H4 (cell line): ENCODE data around the gene CD300LF. TPM values are rescaled to one million over a fixed set of nuclear protein-coding genes. Genes with fewer than 3 reads are reported as not detected.

Experiments used
- total RNA-seq: library from RNA; depleted of rRNA; stranded (reverse); fragments of >200 nt; shearing (Covaris generic); gene quantifications from 2 replicates; pipeline ENCODE4 v1.2.3, GENCODE V29; 2014; rRNA removed

Gene CD300LF
- total RNA-seq, 1 experiment from 2014 or later = not detected

Other genes starting within 250 kb of the CD300LF start
- not detected in 2 replicates for gene CD300A, start 246.3 kb downstream of the CD300LF start, total RNA-seq
- not detected in 2 replicates for gene CD300LB, start 181.4 kb downstream of the CD300LF start, total RNA-seq
- 0.37 and 0.45 TPM in 2 replicates for gene CD300C, start 166.8 kb downstream of the CD300LF start, total RNA-seq
- 0.78 TPM in 1 of 2 replicates, not detected in the other for gene CD300H, start 145.4 kb downstream of the CD300LF start, total RNA-seq
- not detected in 2 replicates for gene CD300LD, start 120.6 kb downstream of the CD300LF start, total RNA-seq
- not detected in 2 replicates for gene CD300E, start 89.2 kb downstream of the CD300LF start, total RNA-seq
- gene RAB37, start 24.3 kb upstream of the CD300LF start, total RNA-seq = not detected in 2 replicates
- gene NHERF1, start 35.7 kb upstream of the CD300LF start, total RNA-seq = 28.2 and 34.0 TPM in 2 replicates
- 25.3 and 35.8 TPM in 2 replicates for gene NAT9, start 63.4 kb upstream of the CD300LF start, total RNA-seq
- 0.12 TPM in 1 of 2 replicates, not detected in the other for gene GRIN2C, start 147.0 kb upstream of the CD300LF start, total RNA-seq
- gene FDXR, start 160.1 kb upstream of the CD300LF start, total RNA-seq = 22.1 and 30.0 TPM in 2 replicates
- not detected in 2 replicates for gene FADS6, start 180.7 kb upstream of the CD300LF start, total RNA-seq
- gene USH1G, start 210.3 kb upstream of the CD300LF start, total RNA-seq = 0.54 TPM in 1 of 2 replicates, not detected in the other
- not detected in 2 replicates for gene OTOP2, start 211.3 kb upstream of the CD300LF start, total RNA-seq
- not detected in 2 replicates for gene OTOP3, start 223.0 kb upstream of the CD300LF start, total RNA-seq